ENCODE measurements around the gene UNC119B. TPM values are rescaled to one million over a fixed set of nuclear protein-coding genes. Genes with fewer than 3 reads are reported as not detected.

The UNC119B gene
- total RNA-seq, 1 experiment from 2014 or later: 50.4 TPM

DNA sequence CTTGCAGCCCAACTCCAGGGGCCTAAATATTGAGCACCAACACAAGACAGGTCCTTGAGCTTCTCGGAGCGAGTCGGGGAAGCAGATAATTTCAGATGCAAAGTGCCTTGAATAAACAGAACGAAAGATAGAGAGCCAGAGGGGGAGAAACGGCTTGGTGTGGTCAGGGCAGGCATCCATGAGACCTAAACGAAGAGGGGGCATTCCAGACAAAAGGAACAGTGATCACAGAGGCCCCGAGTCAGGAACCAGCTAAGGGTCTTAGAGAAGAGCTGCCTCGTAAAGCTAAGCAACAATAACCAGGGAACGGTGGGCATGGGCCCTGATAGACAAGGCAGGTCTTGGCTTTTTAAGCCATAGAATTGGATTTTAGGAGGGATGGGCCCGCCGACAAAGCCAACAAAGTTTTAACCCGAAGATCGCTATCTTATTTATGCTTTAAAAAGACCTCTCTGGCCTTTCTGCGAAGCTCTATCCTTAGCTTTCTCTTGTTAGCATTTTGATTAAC is 14.9 kb downstream of the UNC119B start:
- no peaks in the 10 kb centered on the region for H3K9me3 ChIP-seq (ENCODE audit: low read depth, low read length, poor library complexity, severe bottlenecking)
- ChIA-PET CTCF (no interaction called here), POLR2A (ENCODE audit: low non-redundant PET) (no interaction called here)
- H3K27me3 ChIP-seq (replicated peaks; ENCODE audit: insufficient read depth, low read depth, low read length, poor library complexity): no peaks in the 10 kb centered on the region
- intact Hi-C loops (cut with micrococcal nuclease; ENCODE audit: unreplicated experiment): loop anchor here (5.0 kb wide), 1 partner anchor 247 kb away; no protein-coding TSS in a partner anchor
- peak overlapping the region; percentile 51 for H3K4me3 ChIP-seq (ENCODE audit: low read depth, low read length, poor library complexity, severe bottlenecking)
- DNase-seq (ENCODE audit: low spot score): no peak
- TF ChIP-seq, protein P1, sequence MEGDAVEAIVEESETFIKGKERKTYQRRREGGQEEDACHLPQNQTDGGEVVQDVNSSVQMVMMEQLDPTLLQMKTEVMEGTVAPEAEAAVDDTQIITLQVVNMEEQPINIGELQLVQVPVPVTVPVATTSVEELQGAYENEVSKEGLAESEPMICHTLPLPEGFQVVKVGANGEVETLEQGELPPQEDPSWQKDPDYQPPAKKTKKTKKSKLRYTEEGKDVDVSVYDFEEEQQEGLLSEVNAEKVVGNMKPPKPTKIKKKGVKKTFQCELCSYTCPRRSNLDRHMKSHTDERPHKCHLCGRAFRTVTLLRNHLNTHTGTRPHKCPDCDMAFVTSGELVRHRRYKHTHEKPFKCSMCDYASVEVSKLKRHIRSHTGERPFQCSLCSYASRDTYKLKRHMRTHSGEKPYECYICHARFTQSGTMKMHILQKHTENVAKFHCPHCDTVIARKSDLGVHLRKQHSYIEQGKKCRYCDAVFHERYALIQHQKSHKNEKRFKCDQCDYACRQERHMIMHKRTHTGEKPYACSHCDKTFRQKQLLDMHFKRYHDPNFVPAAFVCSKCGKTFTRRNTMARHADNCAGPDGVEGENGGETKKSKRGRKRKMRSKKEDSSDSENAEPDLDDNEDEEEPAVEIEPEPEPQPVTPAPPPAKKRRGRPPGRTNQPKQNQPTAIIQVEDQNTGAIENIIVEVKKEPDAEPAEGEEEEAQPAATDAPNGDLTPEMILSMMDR (conservative IDR thresholded peaks at IDR 0.05; ENCODE audit: low read depth, low read length): no peak
- TF ChIP-seq EZH2 (IDR thresholded peaks at IDR 0.05; ENCODE audit: borderline replicate concordance, low read depth, low read length, poor library complexity, severe bottlenecking): no peak
- H3K4me1 ChIP-seq (ENCODE audit: insufficient read depth, low read length, poor library complexity, severe bottlenecking): peaks cover 6% of the 10 kb centered on the region
- no TSS peak for BruUV-seq (replicated peaks)
- H3K36me3 ChIP-seq (ENCODE audit: insufficient read depth, low read length, poor library complexity, severe bottlenecking): peaks cover 34% of the 10 kb centered on the region
- H3K27ac ChIP-seq (ENCODE audit: low read depth, low read length, poor library complexity, severe bottlenecking): no peak overlapping the region

DNA sequence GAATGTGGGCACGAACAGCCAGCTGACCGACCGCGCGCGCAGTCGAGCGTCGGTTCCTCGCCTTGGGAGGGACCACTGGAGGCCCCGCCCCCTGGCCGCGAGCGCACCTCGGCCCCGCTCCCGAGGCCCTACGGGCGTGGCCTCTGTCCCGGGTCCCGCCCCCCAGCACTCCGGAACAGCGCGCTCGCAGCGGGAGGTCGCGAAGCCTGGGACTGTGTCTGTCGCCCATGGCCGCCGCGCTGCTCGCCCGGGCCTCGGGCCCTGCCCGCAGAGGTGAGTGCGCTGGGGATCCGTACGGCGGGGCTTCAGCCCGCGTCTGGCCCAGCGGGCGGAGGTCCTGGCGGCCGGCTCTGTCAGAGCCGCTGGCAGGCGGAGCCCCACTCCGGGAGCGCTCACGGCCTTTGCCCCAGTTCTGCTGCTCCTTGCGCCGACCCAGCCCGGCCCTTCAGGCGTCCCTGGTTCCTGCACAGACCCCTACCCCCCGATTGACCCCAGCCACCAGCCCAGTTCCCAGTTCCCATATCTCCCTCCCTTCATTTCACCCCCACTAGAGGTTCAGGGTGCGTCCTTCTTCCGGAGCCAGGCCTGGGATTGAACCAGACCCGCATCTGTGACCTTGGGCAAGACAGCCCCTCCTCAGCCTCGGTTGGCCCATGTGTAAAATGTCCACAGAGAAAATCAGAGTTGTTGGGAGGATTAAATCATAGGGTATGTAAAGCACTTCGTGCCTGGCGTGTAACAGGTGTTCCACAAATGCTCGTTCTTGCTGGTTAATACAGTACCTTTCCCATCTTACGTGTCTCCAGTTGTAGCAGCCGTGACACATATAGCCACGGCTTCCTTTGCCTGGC is 15.6 kb downstream of the UNC119B start, which contains the start of gene ACADS:
Gene ACADS, plus strand, starts transcription at position 168 of the 851 bp plus-strand sequence. Its CDS starts 60 bp downstream, at position 228.
- no peak for TF ChIP-seq EZH2 (IDR thresholded peaks at IDR 0.05; ENCODE audit: borderline replicate concordance, low read depth, low read length, poor library complexity, severe bottlenecking)
- TF ChIP-seq, protein P1 (conservative IDR thresholded peaks at IDR 0.05; ENCODE audit: low read depth, low read length): no peak
- POLR2A ChIA-PET (ENCODE audit: low non-redundant PET): no interaction called here
- H3K9me3 ChIP-seq (ENCODE audit: low read depth, low read length, poor library complexity, severe bottlenecking): no peaks in the 10 kb centered on the region
- H3K27me3 ChIP-seq (replicated peaks; ENCODE audit: insufficient read depth, low read depth, low read length, poor library complexity): no peaks in the 10 kb centered on the region
- CTCF ChIA-PET: no interaction called here
- no TSS peak for BruUV-seq (replicated peaks)
- H3K4me3 ChIP-seq (ENCODE audit: low read depth, low read length, poor library complexity, severe bottlenecking): peak within 1 kb of the TSS; percentile 51
- peak within 1 kb of the TSS; percentile 38 for H3K27ac ChIP-seq (ENCODE audit: low read depth, low read length, poor library complexity, severe bottlenecking)
- intact Hi-C loops (cut with micrococcal nuclease; ENCODE audit: unreplicated experiment): loop anchor here (5.0 kb wide), 1 partner anchor 246 kb away; no protein-coding TSS in a partner anchor
- H3K4me1 ChIP-seq (ENCODE audit: insufficient read depth, low read length, poor library complexity, severe bottlenecking): peaks cover 6% of the 10 kb centered on the region
- peak; percentile 91 for DNase-seq (ENCODE audit: low spot score)
- H3K36me3 ChIP-seq (ENCODE audit: insufficient read depth, low read length, poor library complexity, severe bottlenecking): peaks cover 27% of the 10 kb centered on the region

DNA sequence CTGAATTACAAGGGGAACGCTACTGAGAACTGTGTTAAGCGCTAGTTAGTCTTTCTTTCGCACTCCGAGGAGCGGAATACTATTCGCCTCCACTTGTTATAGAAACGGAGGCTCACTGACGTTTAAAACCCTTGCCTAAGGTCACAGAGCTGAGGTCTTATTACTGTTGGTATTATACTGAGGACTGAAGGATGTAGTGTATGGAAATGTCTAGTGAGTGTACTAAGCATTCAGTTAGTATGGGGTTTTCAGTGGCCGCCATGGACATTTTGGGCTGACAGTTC is 16.2 kb downstream of the UNC119B start:
- DNase-seq (ENCODE audit: low spot score): no peak
- intact Hi-C loops (cut with micrococcal nuclease; ENCODE audit: unreplicated experiment): loop anchor here (5.0 kb wide), 1 partner anchor 246 kb away; no protein-coding TSS in a partner anchor
- Histone ChIP-seq H3K27me3 (replicated peaks; ENCODE audit: insufficient read depth, low read depth, low read length, poor library complexity) (no peaks in the 10 kb centered on the region), H3K4me1 (ENCODE audit: insufficient read depth, low read length, poor library complexity, severe bottlenecking) (peaks cover 6% of the 10 kb centered on the region), H3K4me3 (ENCODE audit: low read depth, low read length, poor library complexity, severe bottlenecking) (peak overlapping the region; percentile 51), H3K36me3 (ENCODE audit: insufficient read depth, low read length, poor library complexity, severe bottlenecking) (peaks cover 23% of the 10 kb centered on the region), H3K9me3 (ENCODE audit: low read depth, low read length, poor library complexity, severe bottlenecking) (no peaks in the 10 kb centered on the region), H3K27ac (ENCODE audit: low read depth, low read length, poor library complexity, severe bottlenecking) (no peak overlapping the region)
- ChIA-PET POLR2A (ENCODE audit: low non-redundant PET) (no interaction called here), CTCF (no interaction called here)
- no peak for TF ChIP-seq EZH2 (IDR thresholded peaks at IDR 0.05; ENCODE audit: borderline replicate concordance, low read depth, low read length, poor library complexity, severe bottlenecking)
- TF ChIP-seq, protein P1 (conservative IDR thresholded peaks at IDR 0.05; ENCODE audit: low read depth, low read length): no peak
- no TSS peak for BruUV-seq (replicated peaks)

All from A673 (cell line).